HG02763 (cell line): ENCODE measurements around the gene TMEM238.
"Not testable (repeated sequence)": the region's sequence is repeated elsewhere in the genome, so short reads cannot be mapped to it uniquely, and the experiment has no call there.

Experiments used
- ATAC-seq: cut with Tn5 transposase; IDR thresholded peaks from one replicate; pipeline ENCODE4 v1.9.1; 2021; ENCODE audit warnings: mild to moderate bottlenecking, moderate library complexity; ENCODE audit not compliant: unreplicated experiment

TMEM238 gene

DNA sequence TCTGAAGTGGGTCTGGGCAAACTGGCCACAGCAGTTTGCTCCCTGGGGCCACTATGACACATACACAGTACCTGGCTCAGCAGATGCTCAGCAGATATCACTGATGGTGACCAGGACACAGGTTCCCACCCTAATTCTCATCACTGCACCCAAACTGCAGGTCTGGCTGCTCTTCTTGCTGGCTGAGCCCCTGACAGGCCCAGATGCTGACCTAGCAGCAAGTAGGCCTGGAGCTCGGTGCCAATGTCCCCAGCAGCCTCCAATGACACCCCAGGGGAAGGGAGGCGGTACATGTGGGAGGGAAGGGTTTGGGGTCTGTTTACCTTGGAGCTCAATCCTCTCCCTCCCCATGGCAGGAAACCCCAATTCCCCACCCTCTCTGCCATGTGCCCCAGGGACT is 18.4 kb upstream of the TMEM238 start:
- no peak for ATAC-seq

GRCh38 chr19:55401390-55401789 is 17.3 kb upstream of the TMEM238 start:
- ATAC-seq, result not testable (repeated sequence)

DNA sequence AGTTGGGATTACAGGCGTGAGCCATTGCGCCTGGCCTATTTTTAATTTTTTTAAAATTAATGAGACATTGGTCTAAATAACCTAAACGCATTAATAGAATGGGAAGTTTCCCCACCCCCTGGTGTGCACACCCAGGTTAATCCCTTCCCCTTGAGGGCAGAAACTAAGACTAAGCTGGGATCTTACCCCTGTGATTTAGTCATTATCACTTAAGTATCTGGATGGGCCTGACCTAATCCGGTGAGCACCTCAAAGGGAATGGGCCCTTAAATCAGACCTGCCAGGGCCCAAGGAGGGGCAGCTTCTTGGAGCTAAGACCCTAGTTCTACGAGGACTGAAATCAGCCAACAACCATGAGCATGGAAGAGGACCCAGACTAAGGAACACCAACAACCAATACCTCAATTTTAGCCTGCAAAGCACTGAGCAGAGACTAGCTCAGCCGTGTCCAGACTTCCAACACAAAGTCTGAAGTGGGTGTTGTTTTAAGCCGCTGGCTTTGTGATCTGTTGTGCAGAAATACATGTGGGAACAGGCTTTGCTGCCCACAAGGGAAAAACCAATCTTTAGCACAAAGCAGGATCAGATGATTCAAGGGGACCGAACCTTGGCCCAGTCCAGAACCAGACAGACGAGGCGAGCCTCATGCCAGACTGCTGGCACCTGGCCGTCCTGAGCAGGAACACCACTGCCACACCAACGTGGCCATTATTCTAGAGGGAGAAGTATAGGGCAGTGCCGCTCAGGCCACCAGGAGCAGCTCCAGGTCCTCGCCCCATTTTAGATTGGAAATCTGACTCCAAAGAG is 16.4 kb upstream of the TMEM238 start:
- no peak for ATAC-seq

DNA sequence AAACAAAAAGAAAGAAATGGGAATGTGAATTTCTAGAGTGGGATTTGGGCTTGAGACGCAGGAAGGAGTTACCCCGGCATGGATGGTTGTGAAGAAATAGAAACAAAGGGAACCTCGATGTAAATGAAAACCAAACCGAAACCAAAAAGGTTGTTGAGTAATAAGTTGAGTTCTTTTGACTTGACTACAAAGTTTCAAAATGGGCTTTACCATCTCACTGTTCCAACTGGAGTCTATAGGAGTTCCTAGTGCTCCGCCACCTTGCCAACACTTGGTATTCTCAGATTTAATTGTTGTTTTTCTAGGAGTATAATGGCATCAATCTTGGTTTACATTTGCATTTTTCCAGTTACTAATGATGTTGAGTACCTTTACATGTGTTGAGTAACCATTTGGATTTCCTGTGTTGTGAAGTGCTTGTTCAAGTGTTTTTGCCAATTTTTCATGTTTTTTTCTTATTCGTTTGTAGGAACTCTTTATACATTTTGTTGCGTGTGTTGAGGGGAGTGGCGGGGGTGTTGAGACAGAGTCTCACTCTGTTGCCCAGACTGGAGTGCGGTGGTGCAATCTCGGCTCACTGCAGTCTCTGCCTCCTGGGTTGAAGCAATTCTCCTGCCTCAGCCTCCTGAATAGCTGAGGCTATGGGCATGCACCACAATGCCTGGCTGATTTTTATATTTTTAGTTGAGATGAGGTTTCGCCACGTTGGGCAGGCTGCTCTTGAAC is 14.3 kb upstream of the TMEM238 start:
- no peak for ATAC-seq

DNA sequence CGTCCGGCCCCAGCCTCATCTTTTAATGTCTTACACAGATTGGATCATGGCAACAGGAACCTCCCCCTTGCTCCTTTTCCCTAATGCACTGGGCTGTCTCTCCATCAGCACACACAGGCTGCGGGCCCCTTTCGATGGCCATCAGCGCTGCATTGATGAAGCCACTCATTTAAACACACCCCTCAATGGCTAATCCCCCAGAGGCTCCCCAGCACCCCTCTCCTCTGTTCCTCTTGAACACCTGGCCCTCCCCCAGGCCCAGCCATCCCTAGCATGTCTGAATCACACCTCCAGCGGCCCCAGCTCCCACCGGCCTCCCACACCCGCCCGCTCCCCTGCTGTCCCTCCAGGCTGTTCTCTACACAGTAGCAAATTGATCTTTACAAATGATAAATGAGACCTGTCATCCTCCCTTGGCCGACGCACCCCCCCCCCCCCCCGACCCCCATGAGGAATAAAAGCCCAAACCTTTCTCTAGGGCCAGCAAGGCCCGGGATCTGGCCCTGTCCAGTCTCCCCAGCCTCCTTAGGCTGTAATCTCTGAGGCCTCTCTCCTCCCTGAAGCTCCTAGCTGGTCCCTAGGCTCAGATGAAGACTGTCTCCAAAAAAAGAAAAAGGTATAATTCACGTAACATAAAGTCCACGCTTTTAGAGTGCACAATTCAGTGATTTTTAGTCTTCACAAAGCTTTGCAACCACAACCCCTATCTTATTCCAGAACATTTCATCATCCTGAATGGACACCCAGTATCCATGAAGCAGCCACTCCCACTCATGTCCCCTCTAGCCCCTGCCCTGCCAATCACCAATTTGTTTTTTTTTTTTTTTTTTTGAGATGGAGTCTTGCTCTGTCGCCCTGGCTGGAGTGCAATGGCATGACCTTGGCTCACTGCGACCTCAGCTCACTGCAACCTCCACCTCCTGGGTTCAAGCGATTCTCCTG is 9.0 kb upstream of the TMEM238 start:
- ATAC-seq, result no peak

GRCh38 chr19:55391702-55392615 is 7.9 kb upstream of the TMEM238 start:
- no peak for ATAC-seq

GRCh38 chr19:55391191-55391670 is 7.1 kb upstream of the TMEM238 start:
- ATAC-seq, result no peak

DNA sequence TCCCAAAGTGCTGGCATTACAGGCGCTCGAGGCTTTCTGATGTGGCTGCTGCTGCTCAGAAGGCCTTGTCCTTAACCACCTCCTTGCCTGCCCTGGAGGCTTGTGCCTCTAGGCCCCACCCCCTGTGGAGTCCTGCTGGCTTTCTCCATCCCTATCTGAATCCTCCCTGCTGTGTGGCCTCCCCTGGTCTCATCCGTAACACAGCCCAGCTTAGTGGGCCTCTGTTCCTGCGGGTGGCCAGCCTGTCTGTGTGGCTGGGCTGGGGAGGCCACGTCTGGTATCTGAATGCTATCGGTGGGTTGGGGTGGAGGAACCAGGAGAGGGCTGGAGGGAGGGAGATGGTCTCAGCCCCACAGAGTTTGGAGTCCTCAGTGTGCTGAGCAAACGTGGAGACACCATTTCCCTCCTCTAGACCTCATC is 6.4 kb upstream of the TMEM238 start:
- ATAC-seq, result no peak

DNA sequence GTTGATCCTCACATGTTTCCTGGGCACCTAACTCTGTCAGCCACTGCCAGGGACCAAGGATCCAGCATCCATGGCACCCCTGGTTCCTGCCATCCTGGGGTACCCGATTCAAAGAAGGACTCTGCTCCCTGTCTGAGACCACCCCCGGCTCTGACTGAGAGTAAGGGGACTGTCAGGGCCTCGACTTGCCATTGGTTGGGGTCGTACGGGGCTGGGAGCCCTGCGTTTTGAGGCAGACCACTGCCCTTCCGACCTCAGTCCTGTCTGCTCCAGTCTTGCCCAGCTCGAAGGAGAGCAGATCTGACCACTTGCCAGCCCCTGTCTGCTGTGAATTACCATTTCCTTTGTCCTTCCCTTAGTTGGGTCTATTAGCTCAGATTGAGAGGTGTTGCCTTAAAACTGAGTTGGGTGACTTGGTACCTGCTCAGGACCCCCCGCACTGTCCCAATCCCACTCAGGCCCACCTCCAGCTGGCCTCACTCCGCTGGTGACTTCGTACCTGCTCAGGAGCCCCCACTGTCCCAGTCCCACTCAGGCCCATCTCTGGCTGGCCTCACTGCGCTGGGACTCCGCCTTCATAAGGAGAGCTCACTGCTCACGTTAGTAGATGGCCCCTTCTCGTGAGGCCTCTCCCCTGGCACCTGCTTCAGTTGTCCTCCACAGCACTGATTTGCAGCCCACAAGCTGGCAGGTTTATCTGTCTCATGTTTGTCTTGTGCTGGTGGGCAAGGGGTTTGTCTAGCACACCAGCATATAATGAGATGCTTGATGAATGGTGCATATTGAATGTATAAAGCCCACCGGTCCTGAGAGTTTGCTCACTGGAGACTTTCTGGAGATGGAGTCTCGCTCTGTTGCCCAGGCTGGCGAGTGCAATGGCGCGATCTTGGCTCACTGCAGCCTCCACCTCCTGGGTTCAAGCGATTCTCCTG is 5.6 kb upstream of the TMEM238 start:
- no peak for ATAC-seq

DNA sequence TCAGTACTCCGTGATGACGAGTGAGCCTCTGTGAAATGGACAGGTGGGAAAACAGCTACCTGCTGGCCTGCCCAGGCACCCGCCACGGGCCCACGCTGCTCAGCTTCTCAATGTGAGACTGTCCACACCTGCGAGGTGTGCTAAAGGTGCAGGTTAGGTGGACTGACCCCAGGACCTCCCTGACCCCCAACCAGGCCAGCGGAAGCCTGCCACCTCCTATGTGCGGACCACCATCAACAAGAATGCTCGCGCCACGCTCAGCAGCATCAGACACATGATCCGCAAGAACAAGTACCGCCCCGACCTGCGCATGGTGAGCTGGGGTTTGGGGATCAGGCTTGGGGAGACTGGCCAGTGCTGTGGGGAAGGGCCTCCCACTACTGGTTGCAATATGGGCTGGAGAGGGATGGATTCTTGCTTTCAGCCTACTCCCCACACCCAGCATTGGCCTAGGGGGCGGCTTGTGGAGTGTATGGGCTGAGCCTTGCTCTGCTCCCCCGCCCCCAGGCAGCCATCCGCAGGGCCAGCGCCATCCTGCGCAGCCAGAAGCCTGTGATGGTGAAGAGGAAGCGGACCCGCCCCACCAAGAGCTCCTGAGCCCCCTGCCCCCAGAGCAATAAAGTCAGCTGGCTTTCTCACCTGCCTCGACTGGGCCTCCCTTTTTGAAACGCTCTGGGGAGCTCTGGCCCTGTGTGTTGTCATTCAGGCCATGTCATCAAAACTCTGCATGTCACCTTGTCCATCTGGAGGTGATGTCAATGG is 3.8 kb upstream of the TMEM238 start:
- no peak for ATAC-seq

GRCh38 chr19:55386493-55386971 is 2.4 kb upstream of the TMEM238 start:
- no peak for ATAC-seq

DNA sequence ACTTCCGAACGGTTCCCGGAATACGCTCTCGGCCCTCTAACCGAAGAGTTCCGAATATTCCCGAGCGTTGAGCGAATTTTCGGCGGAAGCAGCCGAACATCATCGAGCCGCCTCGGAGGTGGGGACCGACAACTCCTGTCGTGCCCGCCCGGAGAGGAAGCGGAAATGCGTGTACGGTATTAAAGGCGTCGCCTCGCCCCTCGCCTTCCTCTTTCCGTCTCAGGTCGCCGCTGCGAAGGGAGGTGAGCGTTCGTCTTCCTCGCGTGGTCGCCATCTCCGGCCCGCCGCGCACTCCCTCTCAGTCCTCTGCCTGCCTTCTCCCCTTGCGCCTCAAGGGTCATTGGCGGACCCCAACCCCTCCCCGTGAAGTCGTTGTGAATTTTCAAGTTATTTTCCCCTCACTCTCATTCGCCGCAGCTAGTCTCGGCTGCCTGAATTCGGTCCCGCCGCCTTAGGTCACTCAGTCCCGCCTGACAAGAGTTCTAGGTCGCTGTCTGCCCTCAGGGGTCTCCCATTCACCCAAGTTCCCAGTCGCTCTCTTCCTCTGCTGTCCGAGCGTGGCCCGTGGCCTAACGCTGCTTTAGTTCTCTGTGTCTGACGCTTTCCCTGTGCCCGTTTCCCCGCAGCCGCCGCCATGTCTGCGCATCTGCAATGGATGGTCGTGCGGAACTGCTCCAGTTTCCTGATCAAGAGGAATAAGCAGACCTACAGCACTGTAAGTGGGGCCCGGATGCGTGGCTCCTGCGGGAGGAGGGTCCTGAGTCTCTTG is 1.8 kb upstream of the TMEM238 start, which contains the start of gene RPL28:
TSS of gene RPL28 (plus strand) at position 209 of the 769 bp plus-strand sequence. CDS start at position 635, 426 bp downstream.
- ATAC-seq, result peak; percentile 71

GRCh38 chr19:55384920-55385723 is 1.0 kb upstream of the TMEM238 start:
- peak; percentile 44 for ATAC-seq

- ATAC-seq, result no peak
Measured at GRCh38 chr19:55383279-55384130, 587 bp downstream of the TMEM238 start.

GRCh38 chr19:55382522-55383054 is 1.5 kb downstream of the TMEM238 start:
- no peak for ATAC-seq
